Brain pericyte (primary cell): ENCODE data around the gene KLHDC8A.

Source experiments
- DNase-seq: peaks from one replicate; pipeline ENCODE4 v3.0.0-alpha.2; 2012; ENCODE audit warnings: low read depth, low spot score

The KLHDC8A gene

GRCh38 chr1:205345761-205346160, 11.0 kb downstream of the KLHDC8A start:
- no peak for DNase-seq

DNA sequence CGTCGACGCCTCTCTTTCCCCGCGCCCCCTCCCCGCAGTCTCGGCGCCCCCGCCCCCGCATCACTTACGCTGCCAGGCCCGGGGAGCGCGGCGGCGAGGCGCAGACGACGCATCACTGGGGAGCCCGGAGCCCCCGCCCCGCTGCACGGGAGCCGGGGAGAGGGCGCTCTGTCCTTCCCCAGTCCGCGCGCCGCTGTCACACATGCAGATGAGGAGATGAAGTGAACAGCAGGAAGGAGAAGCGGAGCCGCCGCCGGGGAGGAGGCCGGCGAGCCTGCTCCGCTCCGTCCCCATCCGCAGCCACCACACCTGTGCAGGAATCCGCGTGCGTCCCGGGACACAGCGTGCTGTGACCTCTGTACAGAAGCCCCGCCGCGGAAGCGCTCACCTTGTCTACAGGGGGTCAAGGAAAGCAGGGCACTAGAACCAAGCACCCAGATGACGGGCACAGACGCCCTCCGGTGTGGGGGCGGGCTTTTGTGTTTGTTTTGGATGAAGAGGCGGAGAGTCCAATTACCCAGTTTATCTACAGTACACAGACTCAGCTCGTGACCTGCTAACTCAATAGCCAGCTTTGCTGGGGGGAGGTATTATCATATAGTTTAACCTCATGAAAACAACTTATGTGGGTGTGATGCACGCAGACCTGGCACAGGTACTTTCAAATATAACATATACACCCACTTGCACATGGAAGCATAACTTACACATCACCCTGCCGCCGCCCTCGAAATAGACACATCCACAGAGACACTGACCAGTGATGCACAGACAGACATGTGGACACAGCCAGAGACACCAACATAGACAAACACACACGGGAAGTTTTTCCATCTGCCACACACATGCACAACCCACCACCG, 12.4 kb downstream of the KLHDC8A start:
- no peak for DNase-seq

DNA sequence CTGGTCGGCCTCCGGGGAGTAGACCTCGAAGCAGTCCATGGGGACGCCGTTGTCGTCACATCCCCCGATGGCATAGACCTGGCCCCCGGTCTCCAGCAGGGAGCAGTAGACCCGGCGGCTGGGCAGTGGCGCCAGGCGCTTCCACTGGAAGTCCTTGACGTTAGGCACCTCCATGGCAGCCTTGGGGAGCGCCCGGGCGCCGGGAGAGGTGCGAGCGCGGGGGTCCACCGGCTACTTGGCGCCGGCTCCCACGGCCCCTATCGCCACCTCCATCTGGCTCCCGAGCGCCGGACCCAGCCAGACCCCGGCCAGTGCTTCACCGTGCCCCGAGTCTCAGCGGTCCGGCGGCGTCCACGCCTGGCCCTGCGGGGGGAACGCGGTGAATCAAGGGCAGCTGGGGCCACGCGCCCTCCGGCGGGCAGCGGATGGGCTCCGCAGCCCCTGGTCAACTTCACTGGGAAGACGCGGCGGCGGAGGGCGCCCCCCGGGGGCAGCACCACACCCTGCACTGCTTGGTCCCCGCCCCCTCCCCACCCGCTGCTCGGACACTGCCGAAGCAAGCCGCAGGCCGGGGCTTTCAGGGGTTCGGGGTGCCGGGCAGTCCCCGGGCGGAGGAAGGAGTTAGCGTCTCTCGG, 13.2 kb downstream of the KLHDC8A start:
- no peak for DNase-seq

GRCh38 chr1:205342986-205343385, 13.7 kb downstream of the KLHDC8A start:
- no peak for DNase-seq

DNA sequence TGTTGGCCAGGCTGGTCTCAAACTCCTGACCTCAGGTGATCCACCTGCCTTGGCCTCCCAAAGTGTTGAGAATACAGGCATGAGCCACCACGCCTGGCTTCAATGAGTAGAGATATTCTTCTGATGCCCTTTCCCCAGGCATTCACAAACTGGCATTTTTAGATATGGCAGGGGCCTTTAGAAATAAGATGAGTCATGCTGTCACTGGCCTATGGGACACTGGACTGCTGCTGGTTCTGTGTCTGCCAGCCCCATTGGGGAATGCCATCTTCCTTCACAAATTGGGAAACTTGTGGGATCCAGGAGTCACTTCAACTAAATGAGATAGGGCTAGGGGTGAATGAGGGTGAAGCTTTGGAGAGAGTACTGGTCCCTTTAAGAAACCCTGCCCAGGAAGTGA, 16.0 kb downstream of the KLHDC8A start:
- no peak for DNase-seq

- DNase-seq = no peak
These were observed 17.0 kb downstream of the KLHDC8A start for GRCh38 chr1:205339717-205340116.

DNA sequence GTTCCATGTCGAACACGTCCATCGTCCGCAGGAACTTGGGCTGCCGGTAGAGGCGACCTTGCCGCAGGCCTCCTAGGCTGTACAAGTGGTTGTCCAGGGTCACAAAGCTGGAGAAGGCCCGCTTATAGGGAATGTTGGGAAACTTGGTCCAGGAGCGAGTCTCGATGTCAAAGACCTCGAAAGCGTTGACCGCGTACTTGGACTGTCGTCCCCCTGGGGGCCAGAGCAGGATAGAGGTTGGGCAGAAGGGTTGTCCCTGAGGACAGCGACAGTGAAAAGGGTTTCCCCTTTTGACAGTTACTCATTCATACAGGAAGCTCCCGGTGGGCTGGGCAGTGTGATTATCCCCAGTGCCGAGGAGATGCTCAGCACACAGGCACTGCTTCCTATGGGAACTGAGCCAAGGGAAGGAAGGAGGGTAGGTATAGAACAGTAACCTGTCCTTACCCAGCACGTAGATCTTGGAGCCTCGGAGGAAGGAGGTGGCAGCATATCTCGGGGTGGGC, 17.5 kb downstream of the KLHDC8A start:
- no peak for DNase-seq

- DNase-seq = no peak
These were observed 18.7 kb downstream of the KLHDC8A start for GRCh38 chr1:205338011-205338410.

- no peak for DNase-seq
These were observed 19.2 kb downstream of the KLHDC8A start for GRCh38 chr1:205337481-205337880.

DNA sequence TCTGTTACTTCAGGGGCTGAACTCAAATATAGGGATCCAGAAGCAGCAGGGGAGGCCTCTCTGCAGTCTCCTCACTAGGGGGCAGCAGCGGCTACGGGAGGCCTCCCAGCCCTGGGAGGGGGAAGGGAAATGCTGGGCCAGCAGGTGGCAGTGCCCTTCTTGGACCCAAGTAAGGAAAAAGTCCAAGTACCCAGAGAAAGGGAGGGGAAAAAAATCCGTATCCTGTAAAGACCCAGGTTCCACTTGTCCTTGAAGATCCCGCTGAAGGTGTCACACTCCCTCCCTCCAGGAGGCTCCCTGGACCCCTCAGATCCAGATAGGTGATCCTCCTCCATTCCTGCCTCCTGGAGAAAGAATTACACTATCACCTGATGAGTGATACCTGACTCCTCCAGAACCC, 21.0 kb downstream of the KLHDC8A start:
- no peak for DNase-seq

DNA sequence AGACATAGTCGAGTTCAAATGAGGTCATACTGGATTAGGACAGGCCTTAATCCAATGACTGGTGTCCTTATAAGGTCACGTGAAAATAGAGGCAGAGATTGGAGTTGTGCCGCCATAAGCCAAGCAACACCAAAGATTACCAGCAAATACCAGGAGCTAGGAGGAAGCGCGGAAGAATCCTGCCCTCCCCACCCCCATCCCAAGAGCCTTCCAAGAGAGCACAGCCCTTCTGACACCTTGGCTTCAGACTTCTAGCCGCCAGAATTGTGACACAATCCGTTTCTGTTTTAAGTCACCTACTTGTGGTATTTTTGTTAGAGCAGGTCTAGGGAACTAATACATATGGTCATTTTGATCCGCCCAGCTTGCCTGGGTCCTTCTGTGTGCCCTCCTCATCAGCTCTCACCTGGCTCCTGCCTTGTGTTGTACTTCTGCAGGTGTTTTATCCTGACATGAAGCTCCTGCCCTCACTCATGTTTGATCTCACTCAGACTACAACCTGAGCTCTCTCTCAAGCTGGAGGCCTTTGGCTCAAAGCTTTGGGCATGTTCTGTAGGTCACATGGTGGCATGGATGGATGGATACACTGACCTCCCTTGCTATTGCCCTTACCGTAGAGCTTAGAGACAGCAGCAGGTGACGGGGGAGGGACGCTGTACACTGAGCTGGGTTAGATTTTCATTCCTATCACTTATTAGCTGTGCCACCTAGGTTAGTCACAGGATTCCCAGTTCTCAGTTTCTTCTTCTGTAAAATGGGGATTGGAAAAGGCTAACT, 24.5 kb downstream of the KLHDC8A start:
- no peak for DNase-seq

DNA sequence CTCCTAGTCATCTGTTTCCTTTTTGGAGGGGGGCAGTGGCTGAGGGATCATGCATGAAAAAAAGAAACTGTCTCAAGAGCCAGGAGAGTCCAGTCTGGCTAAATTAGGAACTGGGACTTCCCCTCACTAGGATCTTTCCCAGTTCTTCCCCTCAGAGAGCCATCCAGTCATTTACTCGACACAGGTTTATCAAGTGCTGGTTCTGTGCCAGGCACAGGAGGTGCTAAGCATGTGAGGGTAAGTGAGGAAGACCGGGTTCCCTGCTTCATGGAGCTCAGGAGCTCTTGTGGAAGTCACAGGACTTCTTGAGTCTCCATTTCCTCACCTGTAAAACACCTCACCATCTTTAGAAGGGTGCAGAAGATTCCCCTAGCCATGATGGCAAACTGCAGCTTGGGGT, 26.6 kb downstream of the KLHDC8A start:
- DNase-seq = no peak

DNA sequence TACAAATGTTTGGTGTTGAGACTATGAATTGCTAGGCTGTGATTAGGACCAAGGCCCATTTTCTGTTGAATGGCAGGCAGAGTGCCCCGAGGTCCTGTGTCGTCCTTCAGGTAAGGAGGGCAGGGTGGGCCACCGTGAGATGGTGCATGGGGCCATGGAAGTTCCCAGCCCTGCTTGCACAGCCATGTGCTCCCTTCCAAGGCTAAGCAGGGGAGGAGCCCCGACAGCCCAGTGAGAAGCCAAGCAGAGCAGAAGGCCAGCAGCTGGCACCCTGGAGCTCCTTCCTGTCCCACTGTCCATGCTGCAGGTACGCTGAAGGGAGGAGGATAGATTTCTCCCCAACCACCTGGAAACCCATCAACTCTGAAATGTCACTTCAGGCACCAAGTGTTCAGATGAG, 27.0 kb downstream of the KLHDC8A start:
- no peak for DNase-seq

- DNase-seq = no peak
These were observed 28.2 kb downstream of the KLHDC8A start for GRCh38 chr1:205328476-205328875.

- no peak for DNase-seq
These were observed 29.8 kb downstream of the KLHDC8A start for GRCh38 chr1:205326812-205327466.

DNA sequence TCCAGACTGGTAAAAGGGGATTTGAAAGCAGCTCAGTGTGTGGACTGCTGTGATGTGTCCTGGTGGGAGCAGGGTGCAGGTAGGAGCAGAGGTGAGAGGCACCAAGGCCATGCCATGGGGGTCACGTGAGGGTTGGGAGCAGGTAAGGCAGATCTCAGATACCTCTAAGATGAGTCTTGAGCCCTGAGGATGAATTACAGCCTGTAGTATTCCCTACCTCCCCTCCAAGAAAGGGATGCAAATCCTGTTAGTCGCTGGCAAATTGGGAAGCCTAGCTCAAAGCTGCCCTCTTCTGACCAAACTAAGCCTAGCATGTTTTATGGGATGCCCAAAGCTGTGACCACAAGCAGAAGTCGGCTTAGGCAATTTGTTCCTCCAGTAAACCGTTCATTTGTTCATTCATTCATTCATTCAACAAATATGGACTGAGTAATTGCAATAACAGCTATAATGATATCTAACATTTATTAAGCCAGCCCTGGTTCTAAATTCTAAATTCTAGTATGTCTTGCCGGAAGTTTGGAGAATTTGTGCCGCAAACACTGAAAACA, 31.3 kb downstream of the KLHDC8A start:
- peak; percentile 63 for DNase-seq

DNA sequence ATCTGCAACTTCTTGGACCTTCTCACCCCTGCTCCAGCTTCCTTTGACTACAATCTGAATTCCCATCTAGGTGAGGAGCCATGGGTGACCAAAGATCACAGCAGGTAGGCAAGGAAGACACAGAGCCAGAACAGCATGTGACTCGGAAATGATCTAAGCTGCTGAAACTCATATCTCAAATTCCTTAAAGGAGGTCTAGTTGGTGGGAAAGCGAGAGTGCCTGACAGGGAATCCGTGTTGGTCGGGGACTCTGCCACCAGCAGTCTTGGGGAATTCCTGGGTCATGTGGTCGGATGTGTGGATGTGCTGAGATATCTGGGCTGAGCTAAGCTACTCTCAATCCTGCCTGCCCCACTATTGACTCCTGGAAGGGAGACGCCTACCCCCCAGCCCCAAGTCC, 31.9 kb downstream of the KLHDC8A start:
- no peak for DNase-seq

DNA sequence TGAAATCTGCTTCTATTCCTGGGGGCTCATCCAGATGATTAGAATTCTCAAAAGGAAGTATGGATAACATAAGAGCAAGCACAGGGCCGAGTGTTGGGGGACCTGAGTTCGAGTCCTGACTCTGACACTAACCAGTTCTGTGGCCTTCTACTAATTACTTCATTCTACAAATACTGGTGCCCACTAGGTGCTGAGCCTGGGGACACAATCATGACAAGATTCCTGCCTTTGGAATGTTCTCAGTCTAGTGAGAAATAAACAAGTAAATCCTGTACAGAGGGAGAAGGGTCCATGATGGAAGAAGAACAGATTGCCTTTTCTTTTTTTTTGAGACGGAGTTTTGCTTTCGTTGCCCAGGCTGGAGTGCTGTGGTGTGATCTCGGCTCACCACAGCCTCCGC, 32.9 kb downstream of the KLHDC8A start:
- no peak for DNase-seq

- no peak for DNase-seq
These were observed 34.8 kb downstream of the KLHDC8A start for GRCh38 chr1:205321959-205322283.

- no peak for DNase-seq
These were observed 35.4 kb downstream of the KLHDC8A start, which contains the start of gene NUAK2 for GRCh38 chr1:205321162-205321958. NUAK2 (minus strand) TSS chr1:205321745; CDS start chr1:205321628, 117 bp downstream.
